Activated CD8-positive, alpha-beta memory T cell treated with anti-CD3 and anti-CD28 coated beads for 48 hours (primary cell): ENCODE measurements around the gene MMD.

ENCODE experiments used
- DNase-seq, 3 experiments: peaks; one replicate each; pipeline ENCODE4 v3.0.0-alpha.2; 2020; ENCODE audit warnings: low read depth in 2 of 3, low spot score in 2 of 3

Gene MMD

DNA sequence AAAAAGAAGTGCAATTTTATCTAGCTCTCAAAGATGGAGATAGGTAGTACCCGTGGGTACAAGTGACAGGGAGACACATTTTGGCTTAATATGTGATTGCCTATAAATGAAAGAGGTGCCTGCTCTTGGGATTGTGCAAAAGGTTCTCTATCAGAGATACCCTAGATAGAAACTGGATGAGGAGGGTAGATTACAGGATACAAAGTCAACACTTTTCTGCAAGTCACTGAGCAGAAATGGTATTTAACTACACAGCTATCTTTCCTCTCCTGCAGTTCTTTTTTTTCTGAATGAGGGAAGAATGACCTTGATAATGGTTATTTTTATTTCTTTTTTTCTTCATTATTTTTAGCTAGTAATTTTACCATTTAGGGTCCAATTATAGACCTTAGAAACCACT lies 67.6 kb downstream of the MMD start:
- DNase-seq = no peak

DNA sequence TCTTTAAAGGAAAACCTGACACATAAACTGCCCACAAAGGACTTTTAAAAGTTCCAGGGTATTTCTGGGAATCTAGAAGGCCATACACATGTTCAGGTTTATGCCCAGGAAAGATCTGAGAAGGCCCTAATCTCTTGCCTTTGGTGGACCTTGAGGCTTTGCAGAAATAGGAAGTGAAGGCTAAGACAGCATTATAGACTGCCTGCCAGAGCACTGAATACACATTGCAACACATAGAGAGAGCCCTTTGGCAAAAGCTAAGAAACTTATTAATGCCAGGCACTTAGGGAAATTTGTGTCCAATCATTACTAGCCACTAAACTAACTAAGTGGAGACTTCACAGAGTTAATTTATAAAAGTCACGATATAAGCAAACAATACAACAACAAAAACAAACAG lies 70.4 kb downstream of the MMD start:
- DNase-seq = no peak

DNA sequence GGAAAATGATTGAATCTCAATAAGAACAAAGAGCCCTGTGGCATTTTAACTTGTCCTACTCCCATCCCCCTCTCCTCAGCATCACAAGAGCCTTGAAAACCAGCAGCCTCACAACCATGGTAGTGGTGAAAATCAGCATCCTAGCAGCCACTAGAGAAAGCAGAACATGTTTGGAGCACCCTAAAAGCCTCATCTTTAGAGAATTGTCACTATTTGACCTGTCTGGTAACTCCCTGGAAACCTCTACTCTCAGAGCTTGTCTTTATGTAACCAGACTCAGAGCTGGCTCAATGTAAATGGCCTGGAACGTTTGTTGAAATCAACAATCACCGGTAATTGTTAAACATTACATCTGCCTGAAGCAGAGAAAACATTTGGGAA lies 70.8 kb downstream of the MMD start:
- no peak for DNase-seq

DNA sequence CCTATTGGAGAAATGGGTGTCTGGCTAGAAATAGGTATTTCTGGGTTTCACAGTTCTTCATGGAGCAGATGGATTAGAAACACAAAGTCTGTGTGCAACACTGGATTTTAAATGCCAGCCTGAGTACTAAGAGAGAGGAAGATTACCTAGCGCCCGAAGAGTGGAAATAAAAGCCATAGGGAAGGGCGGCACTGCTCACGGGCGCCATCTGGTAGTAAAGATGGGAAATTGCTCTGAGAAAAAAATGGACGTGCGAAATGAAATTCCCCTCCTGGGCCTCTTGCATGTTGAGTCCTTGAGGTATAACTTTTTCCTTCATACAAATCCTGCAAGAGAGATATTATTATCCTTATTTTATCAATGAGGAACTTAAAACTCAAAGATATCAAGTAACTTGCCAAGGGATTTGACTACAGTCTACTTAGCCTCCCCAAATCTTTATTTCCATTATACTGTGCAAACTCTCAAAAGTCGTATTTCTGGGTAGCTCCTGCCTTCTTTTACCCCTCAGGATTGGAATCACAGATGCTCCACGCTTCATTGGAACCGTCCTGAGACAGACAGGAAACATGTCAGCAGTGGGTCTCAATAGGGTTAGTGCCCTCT lies 72.8 kb downstream of the MMD start:
- DNase-seq = no peak

DNA sequence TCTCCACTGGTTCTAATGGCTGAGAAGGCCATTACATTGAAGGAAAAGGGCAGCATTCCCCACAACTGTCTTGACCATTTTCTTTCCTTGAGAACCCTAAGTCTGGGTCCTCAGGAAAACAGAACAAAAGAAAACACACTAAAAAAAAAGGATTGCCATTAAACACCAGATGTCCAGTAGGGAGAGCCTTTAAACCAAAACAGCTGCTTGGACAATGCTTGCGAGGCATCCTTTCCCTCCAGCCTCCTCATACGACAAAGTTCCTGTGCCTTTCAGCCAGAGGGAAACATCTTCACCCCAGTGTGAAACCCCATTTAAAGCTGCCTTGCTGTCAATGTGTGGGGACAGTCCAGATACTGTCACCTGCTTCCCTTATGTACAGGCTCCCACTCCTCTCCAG lies 74.3 kb downstream of the MMD start:
- DNase-seq = no peak

DNA sequence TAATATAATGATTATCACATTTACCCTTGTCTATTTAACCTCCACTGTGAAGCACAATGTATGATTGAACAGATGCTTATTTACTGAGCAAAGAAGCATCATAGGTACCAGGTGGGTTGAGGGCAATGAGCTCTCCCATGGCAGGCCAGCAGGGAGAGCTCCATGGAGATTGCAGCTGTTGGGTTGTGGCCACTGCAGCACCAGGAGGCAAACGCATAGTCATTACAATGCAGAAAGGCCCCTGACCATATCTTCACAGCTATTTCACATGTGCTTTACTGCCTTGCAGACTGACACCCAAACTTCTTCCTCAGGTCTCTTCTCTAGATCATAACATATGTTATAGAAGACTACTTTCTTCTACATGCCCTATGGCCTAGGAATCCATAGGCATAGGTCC lies 75.0 kb downstream of the MMD start:
- DNase-seq = no peak

DNA sequence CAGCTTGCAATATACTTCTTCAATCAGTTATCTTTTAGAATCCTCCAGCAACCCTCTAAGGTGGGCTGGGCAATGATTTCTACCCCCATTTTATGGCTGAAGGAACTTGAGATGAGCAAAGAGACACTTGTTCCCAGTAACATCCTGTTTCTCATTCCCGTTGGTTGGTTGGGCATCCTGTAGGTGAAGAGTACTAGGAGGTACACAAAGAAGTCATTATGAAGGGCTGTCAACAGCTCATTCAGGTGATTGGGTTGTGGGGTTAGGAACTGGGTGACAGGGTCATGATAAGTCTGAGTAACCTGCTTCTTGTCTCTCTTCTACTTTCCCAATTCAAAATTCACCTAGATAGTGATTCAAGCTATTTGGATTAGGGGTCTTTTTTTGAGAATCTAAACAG lies 76.5 kb downstream of the MMD start:
- DNase-seq = no peak

DNA sequence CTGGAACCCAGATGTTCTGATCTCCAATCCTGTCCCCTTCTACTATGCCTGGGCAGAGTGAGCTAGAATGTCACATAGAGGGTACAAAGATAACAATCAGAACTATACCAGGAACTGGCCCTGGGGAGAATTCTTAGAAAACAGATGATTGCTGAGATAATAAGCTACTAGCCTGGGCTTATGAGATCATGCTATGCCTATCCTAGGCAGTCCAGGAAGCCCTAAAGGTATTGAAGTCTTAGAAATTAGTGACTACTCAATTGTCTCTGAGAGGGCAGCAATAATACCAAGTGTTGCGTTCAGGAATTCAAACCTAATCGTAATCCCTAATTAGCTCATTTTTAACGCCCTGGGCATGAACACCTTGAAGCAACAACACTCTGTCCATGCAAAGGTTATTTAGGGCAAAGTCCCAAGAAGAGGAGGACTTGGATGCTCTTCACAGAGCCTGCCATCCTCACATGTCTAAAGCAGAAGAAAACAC lies 77.1 kb downstream of the MMD start:
- DNase-seq = no peak

DNA sequence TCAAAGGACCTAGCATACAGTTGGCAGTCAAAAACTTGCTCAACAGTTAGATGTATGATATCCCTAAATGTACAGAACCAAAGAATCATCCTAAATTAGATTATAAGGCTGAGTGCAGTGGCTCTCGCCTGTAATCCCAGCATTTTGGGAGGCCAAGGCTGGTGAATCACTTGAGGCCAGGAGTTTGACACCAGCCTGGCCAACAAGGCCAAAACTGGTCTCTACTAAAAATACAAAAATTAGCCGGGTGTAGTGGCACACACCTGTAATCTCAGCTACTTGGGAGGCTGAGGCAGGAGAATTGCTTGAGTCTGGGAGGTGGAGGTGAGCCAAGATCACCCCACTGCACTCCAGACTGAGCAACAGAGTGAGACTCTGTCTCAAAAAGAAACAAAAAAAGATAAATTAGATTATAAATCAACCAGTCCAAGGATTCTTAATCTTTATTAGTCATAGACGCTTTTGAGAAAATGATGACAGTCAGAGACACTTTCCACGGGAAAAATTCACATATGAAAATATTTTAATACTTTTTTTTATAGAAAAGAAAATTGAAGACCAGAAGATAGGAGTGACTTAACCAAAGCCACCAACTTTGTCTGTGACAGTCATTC lies 77.6 kb downstream of the MMD start:
- DNase-seq = no peak

DNA sequence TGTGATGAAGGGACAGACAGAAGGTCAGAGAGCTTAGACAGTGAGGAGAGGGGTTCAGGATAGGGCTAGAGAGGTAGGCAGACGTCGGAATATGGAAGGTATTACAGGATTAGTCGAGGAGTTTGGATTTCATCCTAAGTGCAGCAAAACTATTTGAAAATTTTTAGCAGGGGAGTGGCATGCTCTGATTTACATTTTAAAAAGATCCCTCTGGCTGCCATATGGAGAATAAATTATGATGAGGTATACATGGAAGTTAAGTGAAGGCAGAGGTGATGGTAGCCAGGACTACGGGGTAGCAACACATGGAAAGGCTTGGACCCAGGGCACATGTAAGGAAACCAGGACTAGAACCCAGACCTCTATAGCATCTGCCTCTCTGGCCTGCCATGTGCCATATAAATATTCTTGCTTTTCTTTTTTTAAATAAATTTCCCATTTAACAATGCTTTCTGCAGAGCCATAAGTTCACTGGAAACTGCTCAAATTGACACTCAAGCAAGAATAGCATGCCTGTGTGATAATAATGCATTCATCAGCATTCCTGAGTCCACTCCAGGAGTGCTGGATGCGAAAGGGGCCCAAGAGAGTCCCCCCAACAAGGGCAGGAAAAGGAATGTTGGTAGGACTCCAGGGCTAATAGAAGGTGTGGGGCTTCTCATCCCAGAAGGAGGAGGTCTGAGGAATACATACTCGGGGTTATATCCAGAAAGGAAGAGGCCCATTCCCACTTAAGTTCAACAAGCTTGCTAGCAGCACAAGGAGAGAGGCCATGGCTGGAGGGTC lies 78.6 kb downstream of the MMD start:
- DNase-seq = no peak
